ENCODE data around the gene SPSB4.

SPSB4 gene

GRCh38 chr3:141044695-141045641 lies 6.2 kb upstream of the SPSB4 start:
- Histone ChIP-seq H2AFZ (ENCODE audit: low read depth) (no peak overlapping the region), H4K20me1 (ENCODE audit: insufficient read depth) (no peaks in the 10 kb centered on the region), H3K79me2 (ENCODE audit: insufficient read depth, low read depth) (no peaks in the 10 kb centered on the region), H3K36me3 (ENCODE audit: insufficient read depth) (no peaks in the 10 kb centered on the region), H3K27me3 (ENCODE audit: insufficient read depth, low read depth) (no peaks in the 10 kb centered on the region), H3K4me3 (IDR thresholded peaks at IDR 0.05; ENCODE audit: insufficient read depth, low read depth, low read length) (no peak overlapping the region), H3K27ac (no peak overlapping the region), H3K4me2 (no peak overlapping the region), H3K4me1 (ENCODE audit: low read depth, poor library complexity, severe bottlenecking) (no peaks in the 10 kb centered on the region), H3K9ac (no peak overlapping the region)
- no peak for TF ChIP-seq CTCF (conservative IDR thresholded peaks at IDR 0.05; ENCODE audit: low read depth, low read length)

DNA sequence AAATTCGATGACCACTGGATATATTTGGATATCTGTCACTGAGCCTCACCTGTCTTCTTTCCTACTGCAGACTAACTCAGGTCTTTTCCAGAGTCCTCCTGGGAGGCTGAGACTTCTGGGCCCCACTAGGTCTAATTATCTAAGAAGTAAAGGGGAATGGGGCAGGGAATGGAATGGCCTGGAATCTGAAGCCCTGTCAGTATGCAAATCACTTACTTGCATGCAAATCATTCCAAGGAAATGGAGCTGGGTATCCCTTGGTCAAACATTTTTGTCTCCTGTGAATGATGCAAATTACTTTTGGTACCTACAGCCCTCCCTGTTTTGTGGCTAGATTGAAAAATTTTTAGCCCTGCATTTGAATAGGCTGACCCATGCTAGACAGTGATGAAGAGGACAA lies 5.3 kb upstream of the SPSB4 start:
- H3K27ac ChIP-seq = no peak overlapping the region
- no peak overlapping the region for H3K4me2 ChIP-seq
- no peak overlapping the region for H3K9ac ChIP-seq
- H3K36me3 ChIP-seq (ENCODE audit: insufficient read depth) = no peaks in the 10 kb centered on the region
- no peaks in the 10 kb centered on the region for H3K79me2 ChIP-seq (ENCODE audit: insufficient read depth, low read depth)
- H3K4me1 ChIP-seq (ENCODE audit: low read depth, poor library complexity, severe bottlenecking) = no peaks in the 10 kb centered on the region
- no peak overlapping the region for H3K4me3 ChIP-seq (IDR thresholded peaks at IDR 0.05; ENCODE audit: insufficient read depth, low read depth, low read length)
- no peak overlapping the region for H2AFZ ChIP-seq (ENCODE audit: low read depth)
- H4K20me1 ChIP-seq (ENCODE audit: insufficient read depth) = no peaks in the 10 kb centered on the region
- H3K27me3 ChIP-seq (ENCODE audit: insufficient read depth, low read depth) = no peaks in the 10 kb centered on the region
- no peak for TF ChIP-seq CTCF (conservative IDR thresholded peaks at IDR 0.05; ENCODE audit: low read depth, low read length)

- H3K9ac ChIP-seq = no peak overlapping the region
- H3K27ac ChIP-seq = no peak overlapping the region
- H3K4me2 ChIP-seq = no peak overlapping the region
- H4K20me1 ChIP-seq (ENCODE audit: insufficient read depth) = no peaks in the 10 kb centered on the region
- no peaks in the 10 kb centered on the region for H3K27me3 ChIP-seq (ENCODE audit: insufficient read depth, low read depth)
- no peaks in the 10 kb centered on the region for H3K36me3 ChIP-seq (ENCODE audit: insufficient read depth)
- H3K4me3 ChIP-seq (IDR thresholded peaks at IDR 0.05; ENCODE audit: insufficient read depth, low read depth, low read length) = no peak overlapping the region
- no peak overlapping the region for H2AFZ ChIP-seq (ENCODE audit: low read depth)
- H3K4me1 ChIP-seq (ENCODE audit: low read depth, poor library complexity, severe bottlenecking) = no peaks in the 10 kb centered on the region
- no peaks in the 10 kb centered on the region for H3K79me2 ChIP-seq (ENCODE audit: insufficient read depth, low read depth)
- TF ChIP-seq CTCF (conservative IDR thresholded peaks at IDR 0.05; ENCODE audit: low read depth, low read length) = no peak
Measured at GRCh38 chr3:141047168-141047567, 4.0 kb upstream of the SPSB4 start.

DNA sequence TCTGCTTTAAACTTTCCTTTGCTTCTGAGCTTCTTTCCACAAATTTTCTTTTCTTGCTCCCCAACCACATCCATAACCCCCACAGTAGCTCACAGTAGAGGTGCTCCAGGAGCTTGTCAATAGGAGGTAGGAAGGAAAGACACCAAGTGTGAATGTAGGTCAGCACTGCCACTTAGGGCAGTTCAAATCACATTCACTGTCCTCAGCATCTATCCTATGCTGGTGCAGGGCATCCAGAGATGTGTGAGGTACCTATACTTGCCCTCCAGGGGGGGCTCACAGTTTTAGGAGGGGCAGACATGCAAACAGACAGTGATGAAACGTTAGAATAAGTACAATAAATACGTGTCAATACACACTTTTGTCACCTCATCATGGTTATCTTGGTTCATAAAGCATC lies 1.5 kb upstream of the SPSB4 start:
- Histone ChIP-seq H2AFZ (ENCODE audit: low read depth) (no peak overlapping the region), H3K4me2 (no peak overlapping the region), H3K9ac (no peak overlapping the region), H3K4me3 (IDR thresholded peaks at IDR 0.05; ENCODE audit: insufficient read depth, low read depth, low read length) (no peak overlapping the region), H3K79me2 (ENCODE audit: insufficient read depth, low read depth) (no peaks in the 10 kb centered on the region), H3K36me3 (ENCODE audit: insufficient read depth) (no peaks in the 10 kb centered on the region), H3K4me1 (ENCODE audit: low read depth, poor library complexity, severe bottlenecking) (no peaks in the 10 kb centered on the region), H3K27me3 (ENCODE audit: insufficient read depth, low read depth) (no peaks in the 10 kb centered on the region), H3K27ac (no peak overlapping the region), H4K20me1 (ENCODE audit: insufficient read depth) (no peaks in the 10 kb centered on the region)
- peak; percentile 49 for TF ChIP-seq CTCF (conservative IDR thresholded peaks at IDR 0.05; ENCODE audit: low read depth, low read length)
